Measurements from ENCODE around the gene BSPRY.

The BSPRY gene

GRCh38 chr9:113331780-113332179 lies 17.6 kb upstream of the BSPRY start:
- no peak overlapping the region for H2AFZ ChIP-seq (ENCODE audit: low read length)
- H3K79me2 ChIP-seq (ENCODE audit: insufficient read depth, low read length) = no peaks in the 10 kb centered on the region
- H3K27me3 ChIP-seq (ENCODE audit: insufficient read depth, low read length, poor library complexity, severe bottlenecking) = no peaks in the 10 kb centered on the region
- no peaks in the 10 kb centered on the region for H3F3A ChIP-seq (ENCODE audit: low read depth)
- H4K20me1 ChIP-seq (ENCODE audit: insufficient read depth, low read length, poor library complexity, severe bottlenecking) = no peaks in the 10 kb centered on the region
- H3K4me2 ChIP-seq (ENCODE audit: low read depth, low read length, poor library complexity, severe bottlenecking) = no peak overlapping the region
- H3K4me1 ChIP-seq (ENCODE audit: insufficient read depth, low read length, poor library complexity, severe bottlenecking) = no peaks in the 10 kb centered on the region
- H3K9me2 ChIP-seq (replicated peaks; ENCODE audit: low read depth, low read length) = no peaks in the 10 kb centered on the region
- H3K4me3 ChIP-seq (ENCODE audit: low read length, poor library complexity, severe bottlenecking) = no peak overlapping the region
- TF ChIP-seq, protein P1, sequence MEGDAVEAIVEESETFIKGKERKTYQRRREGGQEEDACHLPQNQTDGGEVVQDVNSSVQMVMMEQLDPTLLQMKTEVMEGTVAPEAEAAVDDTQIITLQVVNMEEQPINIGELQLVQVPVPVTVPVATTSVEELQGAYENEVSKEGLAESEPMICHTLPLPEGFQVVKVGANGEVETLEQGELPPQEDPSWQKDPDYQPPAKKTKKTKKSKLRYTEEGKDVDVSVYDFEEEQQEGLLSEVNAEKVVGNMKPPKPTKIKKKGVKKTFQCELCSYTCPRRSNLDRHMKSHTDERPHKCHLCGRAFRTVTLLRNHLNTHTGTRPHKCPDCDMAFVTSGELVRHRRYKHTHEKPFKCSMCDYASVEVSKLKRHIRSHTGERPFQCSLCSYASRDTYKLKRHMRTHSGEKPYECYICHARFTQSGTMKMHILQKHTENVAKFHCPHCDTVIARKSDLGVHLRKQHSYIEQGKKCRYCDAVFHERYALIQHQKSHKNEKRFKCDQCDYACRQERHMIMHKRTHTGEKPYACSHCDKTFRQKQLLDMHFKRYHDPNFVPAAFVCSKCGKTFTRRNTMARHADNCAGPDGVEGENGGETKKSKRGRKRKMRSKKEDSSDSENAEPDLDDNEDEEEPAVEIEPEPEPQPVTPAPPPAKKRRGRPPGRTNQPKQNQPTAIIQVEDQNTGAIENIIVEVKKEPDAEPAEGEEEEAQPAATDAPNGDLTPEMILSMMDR (conservative IDR thresholded peaks at IDR 0.05; ENCODE audit: low read length) = no peak
- no peak for TF ChIP-seq EZH2phosphoT487 (IDR thresholded peaks at IDR 0.05; ENCODE audit: borderline replicate concordance)
- H3K9me3 ChIP-seq (ENCODE audit: insufficient read depth, low read depth, low read length) = no peaks in the 10 kb centered on the region
- H3K36me3 ChIP-seq (ENCODE audit: insufficient read depth, low read length) = no peaks in the 10 kb centered on the region
- no peak overlapping the region for H3K9ac ChIP-seq (ENCODE audit: low read depth, low read length, poor library complexity, severe bottlenecking)

- Histone ChIP-seq H3K4me1 (ENCODE audit: insufficient read depth, low read length, poor library complexity, severe bottlenecking) (peaks cover 21% of the 10 kb centered on the region), H3K27me3 (ENCODE audit: insufficient read depth, low read length, poor library complexity, severe bottlenecking) (no peaks in the 10 kb centered on the region), H3K9me3 (ENCODE audit: insufficient read depth, low read depth, low read length) (no peaks in the 10 kb centered on the region), H4K20me1 (ENCODE audit: insufficient read depth, low read length, poor library complexity, severe bottlenecking) (no peaks in the 10 kb centered on the region), H3F3A (ENCODE audit: low read depth) (no peaks in the 10 kb centered on the region), H3K4me2 (ENCODE audit: low read depth, low read length, poor library complexity, severe bottlenecking) (no peak overlapping the region), H3K9ac (ENCODE audit: low read depth, low read length, poor library complexity, severe bottlenecking) (no peak overlapping the region), H2AFZ (ENCODE audit: low read length) (no peak overlapping the region), H3K9me2 (replicated peaks; ENCODE audit: low read depth, low read length) (no peaks in the 10 kb centered on the region), H3K4me3 (ENCODE audit: low read length, poor library complexity, severe bottlenecking) (no peak overlapping the region), H3K36me3 (ENCODE audit: insufficient read depth, low read length) (no peaks in the 10 kb centered on the region), H3K79me2 (ENCODE audit: insufficient read depth, low read length) (no peaks in the 10 kb centered on the region)
- TF ChIP-seq, protein P1 (conservative IDR thresholded peaks at IDR 0.05; ENCODE audit: low read length) = no peak
- TF ChIP-seq EZH2phosphoT487 (IDR thresholded peaks at IDR 0.05; ENCODE audit: borderline replicate concordance) = no peak
Measured at GRCh38 chr9:113337714-113338113, 11.6 kb upstream of the BSPRY start.

GRCh38 chr9:113340011-113340699 lies 9.2 kb upstream of the BSPRY start, which contains the start of gene WDR31:
Gene WDR31, minus strand, starts transcription at chr9:113340275. Its CDS starts 8,253 bp downstream, at chr9:113332022.
- H3K9me3 ChIP-seq (ENCODE audit: insufficient read depth, low read depth, low read length) = no peaks in the 10 kb centered on the region
- no peaks in the 10 kb centered on the region for H3K36me3 ChIP-seq (ENCODE audit: insufficient read depth, low read length)
- no peaks in the 10 kb centered on the region for H3K79me2 ChIP-seq (ENCODE audit: insufficient read depth, low read length)
- H2AFZ ChIP-seq (ENCODE audit: low read length) = peak within 1 kb of the TSS; percentile 100
- H3K9me2 ChIP-seq (replicated peaks; ENCODE audit: low read depth, low read length) = no peaks in the 10 kb centered on the region
- H3K4me2 ChIP-seq (ENCODE audit: low read depth, low read length, poor library complexity, severe bottlenecking) = peak within 1 kb of the TSS; percentile 100
- H3K9ac ChIP-seq (ENCODE audit: low read depth, low read length, poor library complexity, severe bottlenecking) = peak within 1 kb of the TSS; percentile 87
- H3K4me1 ChIP-seq (ENCODE audit: insufficient read depth, low read length, poor library complexity, severe bottlenecking) = peaks cover 32% of the 10 kb centered on the region
- TF ChIP-seq, protein P1 (conservative IDR thresholded peaks at IDR 0.05; ENCODE audit: low read length) = no peak
- TF ChIP-seq EZH2phosphoT487 (IDR thresholded peaks at IDR 0.05; ENCODE audit: borderline replicate concordance) = no peak
- H3K27me3 ChIP-seq (ENCODE audit: insufficient read depth, low read length, poor library complexity, severe bottlenecking) = no peaks in the 10 kb centered on the region
- H3K4me3 ChIP-seq (ENCODE audit: low read length, poor library complexity, severe bottlenecking) = peak within 1 kb of the TSS; percentile 97
- no peaks in the 10 kb centered on the region for H3F3A ChIP-seq (ENCODE audit: low read depth)
- no peaks in the 10 kb centered on the region for H4K20me1 ChIP-seq (ENCODE audit: insufficient read depth, low read length, poor library complexity, severe bottlenecking)

Measured in Loucy (cell line).